Measurements from ENCODE around the gene GCSAM. TPM values are rescaled to one million over a fixed set of nuclear protein-coding genes. Genes with fewer than 3 reads are reported as not detected.

The GCSAM gene
- polyA plus RNA-seq, 2 of the 4 experiments (the other 2 are of a cell fraction): not detected

GRCh38 chr3:112132554-112132953, 494 bp downstream of the GCSAM start (continued):
- TF ChIP-seq HEYL (CRISPR knock-in tag; IDR thresholded peaks at IDR 0.05) (no peak), ZC3H11A (IDR thresholded peaks at IDR 0.05) (no peak), POLR2AphosphoS2 (conservative IDR thresholded peaks at IDR 0.05; ENCODE audit: low read length) (no peak), SREBF2 (IDR thresholded peaks at IDR 0.05) (no peak)

GRCh38 chr3:112132088-112132487, 960 bp downstream of the GCSAM start:
- peaks cover 4% of the 10 kb centered on the region; the same call in 1 of the 3 replicates for H3K4me1 ChIP-seq
- no peak overlapping the region for H3K4me3 ChIP-seq
- 87% methylated on average over 3 of the region's 3 CpGs for WGBS (ENCODE audit: missing lambda C conversion rate)
- DNase-seq (ENCODE audit: low read depth in 1 of 2, low spot score in 1 of 2) (no peak), ATAC-seq (no peak), FAIRE-seq (no peak)
- POLR2A ChIA-PET: no interaction called here
- no peaks in the 10 kb centered on the region for H3K9me3 ChIP-seq
- H3K4me2 ChIP-seq: no peak overlapping the region
- H3K27ac ChIP-seq: no peak overlapping the region
- TF ChIP-seq FOXS1 (CRISPR knock-in tag; IDR thresholded peaks at IDR 0.05): no peak
- no peak for TF ChIP-seq EHF (CRISPR knock-in tag; IDR thresholded peaks at IDR 0.05)
- no peak for TF ChIP-seq POLR2AphosphoS2 (conservative IDR thresholded peaks at IDR 0.05; ENCODE audit: low read length)
- TF ChIP-seq, protein P1, sequence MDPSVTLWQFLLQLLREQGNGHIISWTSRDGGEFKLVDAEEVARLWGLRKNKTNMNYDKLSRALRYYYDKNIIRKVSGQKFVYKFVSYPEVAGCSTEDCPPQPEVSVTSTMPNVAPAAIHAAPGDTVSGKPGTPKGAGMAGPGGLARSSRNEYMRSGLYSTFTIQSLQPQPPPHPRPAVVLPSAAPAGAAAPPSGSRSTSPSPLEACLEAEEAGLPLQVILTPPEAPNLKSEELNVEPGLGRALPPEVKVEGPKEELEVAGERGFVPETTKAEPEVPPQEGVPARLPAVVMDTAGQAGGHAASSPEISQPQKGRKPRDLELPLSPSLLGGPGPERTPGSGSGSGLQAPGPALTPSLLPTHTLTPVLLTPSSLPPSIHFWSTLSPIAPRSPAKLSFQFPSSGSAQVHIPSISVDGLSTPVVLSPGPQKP (IDR thresholded peaks at IDR 0.05; ENCODE audit: low read depth, low read length): no peak
- no peak for TF ChIP-seq HEYL (CRISPR knock-in tag; IDR thresholded peaks at IDR 0.05)
- TF ChIP-seq FOSB (CRISPR knock-in tag; IDR thresholded peaks at IDR 0.05): no peak
- no peak for TF ChIP-seq MYC (IDR thresholded peaks at IDR 0.05; ENCODE audit: borderline replicate concordance, low read length)
- no peak for TF ChIP-seq CTCF (IDR thresholded peaks at IDR 0.05)
- TF ChIP-seq HDAC2 (IDR thresholded peaks at IDR 0.05): no peak
- CTCF ChIA-PET: interaction anchor here (1.5 kb wide), 1 partner anchor 9 kb away, joined by 4 read pairs; no protein-coding TSS in a partner anchor

DNA sequence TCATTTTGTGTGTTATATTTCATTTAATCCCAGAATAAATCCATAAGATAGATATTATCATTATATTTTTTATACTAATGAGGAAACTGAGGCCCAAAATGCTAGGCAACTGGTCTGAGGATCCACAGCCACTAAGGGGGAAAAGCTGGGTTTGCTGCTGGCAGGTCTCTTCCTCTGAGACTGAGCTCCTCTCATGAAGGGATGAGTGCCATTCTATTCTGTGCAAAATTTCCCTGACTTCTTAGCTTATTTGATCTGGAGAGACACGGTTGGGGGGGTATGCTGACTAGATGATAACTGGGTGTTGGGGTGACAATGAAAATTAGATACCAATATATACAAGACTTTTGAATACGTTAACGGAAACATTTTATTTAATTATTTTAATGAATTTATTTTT, 1.9 kb downstream of the GCSAM start:
- DNase-seq (ENCODE audit: low read depth in 1 of 2, low spot score in 1 of 2) (no peak), ATAC-seq (no peak), FAIRE-seq (no peak)
- H3K4me1 ChIP-seq: peaks cover 4% of the 10 kb centered on the region; the same call in 1 of the 3 replicates
- H3K4me3 ChIP-seq: no peak overlapping the region
- no peak overlapping the region for H3K4me2 ChIP-seq
- no peak overlapping the region for H3K27ac ChIP-seq
- H3K9me3 ChIP-seq: no peaks in the 10 kb centered on the region
- WGBS (ENCODE audit: missing lambda C conversion rate): 82% methylated on average over 3 of the region's 3 CpGs
- CTCF ChIA-PET: no interaction called here
- TF ChIP-seq ZSCAN20 (CRISPR knock-in tag; IDR thresholded peaks at IDR 0.05): no peak
- TF ChIP-seq EHMT2 (IDR thresholded peaks at IDR 0.05; ENCODE audit: low read depth): no peak
- TF ChIP-seq FOSB (CRISPR knock-in tag; IDR thresholded peaks at IDR 0.05): no peak
- TF ChIP-seq MYC (IDR thresholded peaks at IDR 0.05; ENCODE audit: borderline replicate concordance, low read length): no peak
- TF ChIP-seq CTCF (IDR thresholded peaks at IDR 0.05): no peak
- no peak for TF ChIP-seq ZNF302 (CRISPR knock-in tag; IDR thresholded peaks at IDR 0.05)
- TF ChIP-seq TFCP2L1 (CRISPR knock-in tag; IDR thresholded peaks at IDR 0.05): no peak
- no peak for TF ChIP-seq CBX2 (IDR thresholded peaks at IDR 0.05; ENCODE audit: borderline replicate concordance, low read depth)
- no peak for TF ChIP-seq RARB (CRISPR knock-in tag; IDR thresholded peaks at IDR 0.05)
- no peak for TF ChIP-seq JUN (IDR thresholded peaks at IDR 0.05)
- TF ChIP-seq, protein P2, sequence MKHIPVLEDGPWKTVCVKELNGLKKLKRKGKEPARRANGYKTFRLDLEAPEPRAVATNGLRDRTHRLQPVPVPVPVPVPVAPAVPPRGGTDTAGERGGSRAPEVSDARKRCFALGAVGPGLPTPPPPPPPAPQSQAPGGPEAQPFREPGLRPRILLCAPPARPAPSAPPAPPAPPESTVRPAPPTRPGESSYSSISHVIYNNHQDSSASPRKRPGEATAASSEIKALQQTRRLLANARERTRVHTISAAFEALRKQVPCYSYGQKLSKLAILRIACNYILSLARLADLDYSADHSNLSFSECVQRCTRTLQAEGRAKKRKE (CRISPR knock-in tag; IDR thresholded peaks at IDR 0.05; ENCODE audit: low read depth): no peak
- no peak for TF ChIP-seq RCOR1 (IDR thresholded peaks at IDR 0.05; ENCODE audit: low read depth, low read length)
- no peak for TF ChIP-seq SMC3 (IDR thresholded peaks at IDR 0.05)
- TF ChIP-seq HMGXB4 (CRISPR knock-in tag; IDR thresholded peaks at IDR 0.05; ENCODE audit: borderline replicate concordance): no peak
- POLR2A ChIA-PET: no interaction called here
